ENCODE data around the gene ZGLP1. TPM values are rescaled to one million over a fixed set of nuclear protein-coding genes. Genes with fewer than 3 reads are reported as not detected.

The ZGLP1 gene
- total and polyA plus RNA-seq, 8 donors, result 2.8 to 11.9 (median 6.9) TPM

DNA sequence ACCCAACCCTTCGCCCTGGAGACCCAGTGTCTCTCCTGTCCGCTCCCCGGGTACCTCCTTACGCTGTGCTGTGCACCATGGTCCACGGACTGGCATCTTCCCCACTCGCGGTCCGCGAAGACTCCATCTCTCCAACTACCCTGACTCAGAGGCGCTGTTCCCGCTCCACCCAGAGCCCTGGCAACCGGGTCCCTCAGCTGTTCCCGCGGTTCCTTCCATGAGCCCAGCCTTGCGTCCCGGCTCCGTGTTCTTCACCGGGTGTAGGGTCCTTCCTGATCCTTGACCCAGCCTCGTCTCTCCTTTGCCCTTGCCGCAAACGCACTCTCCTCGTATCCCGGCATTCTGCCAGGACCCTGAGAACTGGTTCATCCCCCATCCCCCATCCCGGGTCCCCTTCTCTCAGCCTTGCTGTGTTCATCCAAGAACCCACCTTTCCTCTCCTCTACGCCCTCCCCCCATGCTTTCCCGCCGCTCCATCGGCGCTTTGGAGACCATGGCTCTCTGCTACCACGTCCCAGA is 19.2 kb downstream of the ZGLP1 start:
- peak overlapping the region; percentile 48 for H3K4me3 ChIP-seq
- no peaks in the 10 kb centered on the region for H3K9me3 ChIP-seq
- H3K36me3 ChIP-seq, result peaks cover 0 to 9% of the 10 kb centered on the region in 2 donors
- peaks cover 30 to 83% of the 10 kb centered on the region in 2 donors for H3K27me3 ChIP-seq
- DNase-seq, result peak in 1 of 4 donors; percentile 71
- TF ChIP-seq, protein P1, sequence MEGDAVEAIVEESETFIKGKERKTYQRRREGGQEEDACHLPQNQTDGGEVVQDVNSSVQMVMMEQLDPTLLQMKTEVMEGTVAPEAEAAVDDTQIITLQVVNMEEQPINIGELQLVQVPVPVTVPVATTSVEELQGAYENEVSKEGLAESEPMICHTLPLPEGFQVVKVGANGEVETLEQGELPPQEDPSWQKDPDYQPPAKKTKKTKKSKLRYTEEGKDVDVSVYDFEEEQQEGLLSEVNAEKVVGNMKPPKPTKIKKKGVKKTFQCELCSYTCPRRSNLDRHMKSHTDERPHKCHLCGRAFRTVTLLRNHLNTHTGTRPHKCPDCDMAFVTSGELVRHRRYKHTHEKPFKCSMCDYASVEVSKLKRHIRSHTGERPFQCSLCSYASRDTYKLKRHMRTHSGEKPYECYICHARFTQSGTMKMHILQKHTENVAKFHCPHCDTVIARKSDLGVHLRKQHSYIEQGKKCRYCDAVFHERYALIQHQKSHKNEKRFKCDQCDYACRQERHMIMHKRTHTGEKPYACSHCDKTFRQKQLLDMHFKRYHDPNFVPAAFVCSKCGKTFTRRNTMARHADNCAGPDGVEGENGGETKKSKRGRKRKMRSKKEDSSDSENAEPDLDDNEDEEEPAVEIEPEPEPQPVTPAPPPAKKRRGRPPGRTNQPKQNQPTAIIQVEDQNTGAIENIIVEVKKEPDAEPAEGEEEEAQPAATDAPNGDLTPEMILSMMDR (IDR thresholded peaks at IDR 0.05), result no peak
- intact Hi-C loops (cut with DNase I), result no loop called here
- peaks cover 45 to 98% of the 10 kb centered on the region in 2 donors for H3K4me1 ChIP-seq
- ATAC-seq, result no peak
- no peak overlapping the region for H3K27ac ChIP-seq

DNA sequence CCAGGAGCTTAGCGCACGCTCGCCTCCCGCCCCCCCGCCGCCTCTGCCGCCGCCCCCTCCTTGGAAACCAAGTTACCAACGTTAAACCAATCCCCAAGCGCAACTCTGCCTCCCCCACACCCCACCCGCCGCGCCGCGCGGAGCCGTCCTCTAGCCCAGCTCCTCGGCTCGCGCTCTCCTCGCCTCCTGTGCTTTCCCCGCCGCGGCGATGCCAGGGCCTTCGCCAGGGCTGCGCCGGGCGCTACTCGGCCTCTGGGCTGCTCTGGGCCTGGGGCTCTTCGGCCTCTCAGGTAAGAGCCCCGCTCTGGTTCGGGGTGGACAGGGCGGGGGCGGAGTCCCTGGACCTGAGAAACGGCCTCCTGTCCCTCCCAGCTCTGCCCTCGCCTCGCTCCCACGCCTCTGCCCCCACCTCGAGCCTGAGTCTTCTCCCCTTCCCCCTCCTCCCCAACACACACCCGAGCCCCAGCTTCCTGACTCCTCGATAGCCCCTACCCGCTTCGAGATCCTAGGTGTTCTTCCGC is 19.7 kb downstream of the ZGLP1 start, which contains the start of gene ICAM5:
TSS of gene ICAM5 (plus strand) at position 117 of the 521 bp plus-strand sequence. CDS start at position 209, 92 bp downstream.
- TF ChIP-seq, protein P1 (IDR thresholded peaks at IDR 0.05), result no peak
- no peaks in the 10 kb centered on the region for H3K9me3 ChIP-seq
- peak within 1 kb of the TSS; percentile 18 to 33 for H3K27ac ChIP-seq
- intact Hi-C loops (cut with DNase I), result no loop called here
- H3K27me3 ChIP-seq, result peaks cover 25 to 77% of the 10 kb centered on the region in 2 donors
- DNase-seq (peak in 2 of 4 donors; percentile 50 to 86), ATAC-seq (peak; percentile 0)
- H3K4me3 ChIP-seq, result peak within 1 kb of the TSS; percentile 48
- H3K36me3 ChIP-seq, result peaks cover 0 to 14% of the 10 kb centered on the region in 2 donors
- H3K4me1 ChIP-seq, result peaks cover 47 to 98% of the 10 kb centered on the region in 2 donors

DNA sequence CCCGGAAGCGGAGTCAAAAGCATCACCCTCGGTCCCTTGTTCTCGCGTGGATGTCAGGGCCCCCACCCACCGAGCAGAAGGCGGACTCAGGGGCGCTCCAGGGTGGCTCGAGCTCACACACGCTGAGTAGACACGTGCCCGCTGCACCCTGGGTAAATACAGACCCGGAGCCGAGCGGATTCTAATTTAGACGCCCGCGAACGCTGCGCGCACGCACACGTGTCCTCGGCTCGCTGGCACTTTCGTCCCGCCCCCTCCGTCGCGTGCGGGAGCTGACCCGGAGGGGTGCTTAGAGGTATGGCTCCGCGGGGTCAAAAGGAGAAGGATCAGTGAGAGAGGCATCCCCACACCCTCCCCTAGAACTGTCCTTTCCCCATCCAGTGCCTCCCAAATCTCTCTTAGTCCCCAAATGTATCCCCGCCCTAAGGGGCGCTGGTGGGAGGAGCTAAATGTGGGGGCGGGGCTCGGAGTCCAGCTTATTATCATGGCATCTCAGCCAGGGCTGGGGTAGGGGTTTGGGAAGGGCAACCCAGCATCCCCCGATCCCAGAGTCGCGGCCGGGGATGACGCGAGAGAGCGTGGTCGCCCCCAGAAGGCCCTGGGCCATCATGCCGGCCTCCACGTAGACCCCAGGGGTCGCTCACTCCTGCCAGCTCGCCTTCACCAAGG is 20.3 kb downstream of the ZGLP1 start:
- H3K27ac ChIP-seq, result peak overlapping the region; percentile 2 to 33
- H3K4me3 ChIP-seq, result peak overlapping the region; percentile 48
- ATAC-seq (peak; percentile 4), DNase-seq (peak; percentile 52 to 85 (median 66))
- TF ChIP-seq, protein P1 (IDR thresholded peaks at IDR 0.05), result no peak
- H3K36me3 ChIP-seq, result peaks cover 0 to 20% of the 10 kb centered on the region in 2 donors
- H3K27me3 ChIP-seq, result peaks cover 19 to 71% of the 10 kb centered on the region in 2 donors
- no peaks in the 10 kb centered on the region for H3K9me3 ChIP-seq
- H3K4me1 ChIP-seq, result peaks cover 47 to 98% of the 10 kb centered on the region in 2 donors
- intact Hi-C loops (cut with DNase I), result no loop called here

DNA sequence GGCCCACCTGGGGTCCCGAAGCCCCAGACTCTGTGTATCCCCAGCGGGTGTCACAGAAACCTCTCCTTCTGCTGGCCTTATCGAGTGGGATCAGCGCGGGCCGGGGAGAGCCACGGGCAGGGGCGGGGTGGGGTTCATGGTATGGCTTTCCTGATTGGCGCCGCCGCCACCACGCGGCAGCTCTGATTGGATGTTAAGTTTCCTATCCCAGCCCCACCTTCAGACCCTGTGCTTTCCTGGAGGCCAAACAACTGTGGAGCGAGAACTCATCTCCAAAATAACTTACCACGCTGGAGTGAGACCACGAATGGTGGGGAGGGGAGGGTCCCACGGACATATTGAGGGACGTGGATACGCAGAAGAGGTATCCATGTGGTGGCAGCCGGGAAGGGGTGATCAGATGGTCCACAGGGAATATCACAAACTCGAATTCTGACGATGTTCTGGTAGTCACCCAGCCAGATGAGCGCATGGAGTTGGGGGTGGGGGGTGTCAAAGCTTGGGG is 20.9 kb downstream of the ZGLP1 start:
- H3K4me1 ChIP-seq, result peaks cover 47 to 99% of the 10 kb centered on the region in 2 donors
- DNase-seq (peak in 3 of 4 donors; percentile 52 to 82 (median 76)), ATAC-seq (peak; percentile 6)
- peaks cover 14 to 65% of the 10 kb centered on the region in 2 donors for H3K27me3 ChIP-seq
- H3K36me3 ChIP-seq, result peaks cover 0 to 26% of the 10 kb centered on the region in 2 donors
- intact Hi-C loops (cut with DNase I), result no loop called here
- H3K27ac ChIP-seq, result peak overlapping the region; percentile 2 to 33
- H3K9me3 ChIP-seq, result no peaks in the 10 kb centered on the region
- H3K4me3 ChIP-seq, result peak overlapping the region; percentile 48
- TF ChIP-seq, protein P1 (IDR thresholded peaks at IDR 0.05), result no peak
